HG03378 (cell line): ENCODE results near the gene ACOT7.
"Not testable (repeated sequence)": the region's sequence is repeated elsewhere in the genome, so short reads cannot be mapped to it uniquely, and the experiment has no call there.

Experiments used
- ATAC-seq: cut with Tn5 transposase; IDR thresholded peaks from one replicate; pipeline ENCODE4 v1.9.1; 2021; ENCODE audit warnings: mild to moderate bottlenecking, moderate library complexity; ENCODE audit not compliant: unreplicated experiment

Gene ACOT7

DNA sequence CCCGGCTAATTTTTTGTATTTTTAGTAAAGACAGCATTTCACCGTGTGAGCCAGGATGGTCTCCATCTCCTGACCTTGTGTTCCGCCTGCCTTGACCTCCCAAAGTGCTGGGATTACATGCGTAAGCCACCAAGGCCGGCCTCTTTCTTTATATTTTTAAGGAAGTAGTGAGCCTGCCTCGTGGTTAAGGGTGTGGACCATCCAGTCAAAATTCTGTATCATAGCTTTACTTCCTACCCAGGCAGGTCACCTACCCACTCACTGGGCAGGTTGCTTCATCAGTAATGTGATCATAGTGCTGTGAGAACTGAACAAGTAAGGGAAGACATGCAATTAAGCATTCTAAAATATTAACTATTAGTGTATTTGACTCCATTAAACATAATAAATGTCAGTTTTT, 8.1 kb upstream of the ACOT7 start:
- ATAC-seq: no peak

DNA sequence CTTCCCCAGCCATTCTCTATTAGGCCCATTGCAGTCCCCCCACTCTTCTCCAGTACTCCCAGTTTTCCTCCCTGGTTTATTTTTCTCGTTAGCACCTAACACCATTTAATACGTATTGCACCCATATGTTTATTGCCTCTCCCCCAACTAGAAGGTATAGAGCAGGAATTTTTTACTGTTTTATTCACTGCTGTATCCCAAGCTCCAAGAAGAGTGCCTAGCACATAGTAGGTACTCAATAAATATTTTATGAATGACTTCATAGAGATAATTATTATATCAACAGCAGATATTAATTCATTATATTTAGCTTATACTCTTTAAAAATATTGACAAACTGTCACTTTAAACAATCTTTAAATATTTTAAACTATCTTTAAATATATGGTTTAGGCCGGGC, 5.7 kb upstream of the ACOT7 start:
- no peak for ATAC-seq

GRCh38 chr1:6397844-6398441, 4.4 kb upstream of the ACOT7 start:
- ATAC-seq: no peak

- ATAC-seq: no peak
These were observed 3.4 kb upstream of the ACOT7 start for GRCh38 chr1:6396998-6397397.

- ATAC-seq: not testable (repeated sequence)
These were observed 2.2 kb upstream of the ACOT7 start for GRCh38 chr1:6395781-6396244.

GRCh38 chr1:6395130-6395529, 1.6 kb upstream of the ACOT7 start:
- ATAC-seq: not testable (repeated sequence)

DNA sequence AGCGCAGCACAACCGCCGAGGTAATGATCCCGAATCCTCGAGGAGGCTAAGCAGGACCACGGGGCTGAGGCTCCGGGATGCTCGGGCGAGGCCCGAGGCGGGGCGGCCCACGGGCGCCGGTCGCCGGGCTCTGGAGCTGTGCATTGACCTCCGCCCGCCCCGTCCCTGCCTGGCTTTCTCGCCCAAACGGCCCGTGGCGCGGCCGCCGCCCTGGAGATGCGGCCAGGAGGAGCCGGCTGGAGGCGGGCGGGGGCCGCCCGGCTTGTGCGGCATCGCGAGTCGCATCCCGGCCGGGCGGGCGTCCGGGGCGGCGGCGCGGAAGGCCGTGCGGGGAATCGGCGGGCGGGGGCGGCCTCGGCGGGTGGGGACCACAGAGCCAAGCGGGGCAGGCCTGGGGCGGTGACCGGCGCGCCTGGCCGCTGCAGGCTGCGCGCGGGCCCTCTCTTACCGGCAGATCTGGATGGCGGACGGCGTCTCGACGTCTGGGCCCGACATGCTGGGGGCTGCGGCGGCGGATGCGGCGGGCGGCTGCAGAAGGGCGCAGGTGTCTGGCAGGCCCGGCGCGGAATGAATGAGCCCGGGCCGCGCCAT, 663 bp downstream of the ACOT7 start:
- ATAC-seq: peak; percentile 41

DNA sequence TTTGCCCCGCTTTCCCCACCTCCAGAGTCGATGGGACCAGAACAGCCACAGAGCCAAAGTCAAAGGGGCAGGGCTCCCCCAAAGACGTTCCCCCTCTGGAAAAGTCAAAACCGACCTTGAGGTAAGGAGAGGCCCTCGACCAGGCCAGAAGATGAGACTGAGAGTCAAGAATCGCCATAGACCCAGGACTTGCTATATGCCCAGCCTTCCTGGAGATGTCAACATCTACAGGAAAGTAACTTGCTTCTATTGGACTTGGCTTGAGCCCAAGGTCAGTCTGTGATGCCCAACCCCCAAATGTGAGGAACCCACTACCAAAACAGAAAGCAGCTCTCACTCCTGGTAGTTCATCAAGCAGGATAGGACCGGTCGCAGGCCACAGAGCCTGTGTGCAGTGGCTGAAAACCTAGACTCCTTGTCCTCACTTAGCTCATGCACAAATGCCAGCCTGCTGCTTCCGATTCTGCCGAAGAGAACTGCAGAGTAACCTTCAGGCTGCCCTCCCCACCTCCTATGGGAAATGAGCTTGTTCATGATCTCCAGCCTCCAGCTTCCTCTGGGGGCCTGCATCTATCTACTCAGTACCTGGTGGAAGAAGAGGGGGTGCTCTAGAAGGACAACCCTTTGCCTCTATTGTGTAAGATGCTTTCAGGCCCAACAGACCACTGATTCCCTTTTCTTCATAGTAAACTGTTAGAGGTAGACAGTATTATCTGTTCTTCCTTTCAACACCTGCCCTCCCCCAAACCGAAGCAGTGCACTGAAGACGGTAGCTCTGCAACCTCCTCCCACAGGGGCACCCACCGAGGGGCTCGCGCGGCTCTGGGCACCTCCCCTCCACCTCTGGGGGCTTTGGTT, 1.4 kb downstream of the ACOT7 start:
- no peak for ATAC-seq

DNA sequence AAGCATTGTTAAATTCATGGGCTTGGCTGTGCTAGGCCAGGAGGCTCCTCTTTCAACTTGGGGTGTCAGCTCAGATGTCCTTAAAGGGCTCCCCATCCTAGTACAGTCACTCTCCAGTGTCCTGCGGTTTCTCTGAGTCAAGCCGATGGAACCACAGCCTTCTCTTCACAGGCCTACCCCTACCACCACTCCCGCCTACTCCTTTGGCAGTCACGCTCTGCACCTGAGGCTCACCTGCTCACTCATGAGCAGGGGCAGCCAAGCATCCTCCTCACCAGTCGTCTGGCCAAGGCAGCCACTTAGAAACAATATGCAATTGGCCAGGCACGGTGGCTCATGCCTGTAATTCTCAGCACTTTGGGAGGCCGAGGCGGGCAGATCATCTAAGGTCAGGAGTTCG, 3.6 kb downstream of the ACOT7 start:
- no peak for ATAC-seq

GRCh38 chr1:6386371-6386949, 7.1 kb downstream of the ACOT7 start:
- ATAC-seq: no peak

GRCh38 chr1:6385488-6386191, 7.9 kb downstream of the ACOT7 start:
- no peak for ATAC-seq

GRCh38 chr1:6384962-6385361, 8.6 kb downstream of the ACOT7 start:
- ATAC-seq: no peak

DNA sequence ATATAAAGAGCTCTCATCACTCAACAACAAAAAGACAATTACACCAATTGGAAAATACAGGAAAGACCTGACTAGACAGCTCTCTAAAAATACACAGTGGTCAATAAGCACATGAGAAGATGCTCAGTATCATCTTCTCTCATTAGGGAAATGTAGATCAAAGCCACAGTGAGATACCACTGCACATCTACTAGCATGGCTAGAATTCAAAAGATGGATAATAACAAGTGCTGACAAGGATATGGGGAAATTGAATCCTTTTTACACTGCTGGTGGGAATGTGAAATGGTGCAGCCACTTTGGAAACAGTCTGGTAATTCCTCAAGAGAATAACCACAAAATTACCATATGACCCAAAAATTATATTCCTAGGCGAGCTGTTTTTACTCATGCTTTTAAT, 9.4 kb downstream of the ACOT7 start:
- no peak for ATAC-seq

GRCh38 chr1:6380037-6380436, 13.5 kb downstream of the ACOT7 start:
- no peak for ATAC-seq

DNA sequence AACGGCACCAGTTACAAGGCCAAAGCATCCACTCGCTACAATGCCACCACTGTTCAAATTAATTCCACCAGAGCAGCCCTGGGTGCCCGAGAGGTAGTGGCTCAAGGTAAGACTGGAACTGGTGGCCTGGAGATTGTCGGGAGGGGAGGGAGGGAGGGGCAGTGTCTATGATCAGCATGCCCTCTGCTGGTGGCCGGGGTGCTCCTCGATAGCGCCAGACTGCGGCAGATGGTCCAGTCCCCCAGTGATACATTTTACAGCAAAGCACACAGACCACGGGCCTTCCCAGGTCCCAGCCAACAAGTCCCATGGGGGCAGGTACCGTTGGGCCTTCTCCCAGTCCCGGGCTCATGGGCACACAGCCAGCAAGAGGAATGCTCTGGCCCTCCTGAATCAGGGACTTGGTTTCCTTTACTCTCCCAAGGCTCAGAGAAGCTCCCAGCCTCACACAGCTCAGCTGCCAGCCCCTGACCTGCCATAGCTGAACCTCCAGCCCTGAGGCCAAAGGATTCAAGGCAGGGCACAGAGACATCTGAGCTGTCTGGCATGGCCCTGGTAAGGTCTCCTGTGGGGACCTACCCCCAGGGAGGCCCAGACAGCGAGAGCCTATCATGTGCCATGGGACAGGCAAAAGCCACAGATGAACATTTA, 15.3 kb downstream of the ACOT7 start:
- ATAC-seq: no peak

DNA sequence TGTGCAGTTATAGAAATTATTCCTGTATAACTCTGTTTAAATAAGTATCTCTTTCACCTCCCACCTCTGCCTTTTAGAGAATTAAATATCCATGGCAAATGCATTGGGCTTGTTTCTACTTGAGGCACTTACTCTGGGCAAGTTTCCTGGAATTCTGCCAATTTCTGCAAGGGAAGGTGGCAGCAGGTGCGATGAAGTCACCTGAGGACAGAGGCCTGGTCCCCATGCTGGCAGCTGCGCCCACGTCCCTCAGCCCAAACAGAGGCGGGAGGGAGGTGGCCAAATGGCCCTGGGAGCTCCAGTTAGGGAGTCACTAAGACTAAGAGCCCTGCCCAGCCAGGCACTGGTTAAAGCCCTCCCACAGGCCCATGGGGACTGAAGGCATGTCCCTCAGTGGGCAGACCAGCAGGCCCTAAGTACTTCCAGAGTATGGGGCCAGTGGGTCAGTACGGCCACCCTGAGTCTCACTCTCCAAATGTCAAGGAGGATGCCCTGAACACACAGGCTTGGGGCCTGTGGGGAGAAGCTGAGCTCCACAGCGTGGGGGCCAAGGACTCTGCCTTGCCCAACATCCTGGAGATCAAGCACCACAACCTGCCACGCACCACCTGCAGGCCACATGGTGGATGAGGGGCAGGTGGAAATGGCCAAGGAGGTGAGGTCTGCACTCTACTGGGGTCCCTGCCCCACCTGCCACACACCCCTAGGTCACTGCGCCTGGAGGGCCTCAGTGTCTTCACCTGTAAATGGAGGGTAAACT, 19.4 kb downstream of the ACOT7 start:
- ATAC-seq: no peak

DNA sequence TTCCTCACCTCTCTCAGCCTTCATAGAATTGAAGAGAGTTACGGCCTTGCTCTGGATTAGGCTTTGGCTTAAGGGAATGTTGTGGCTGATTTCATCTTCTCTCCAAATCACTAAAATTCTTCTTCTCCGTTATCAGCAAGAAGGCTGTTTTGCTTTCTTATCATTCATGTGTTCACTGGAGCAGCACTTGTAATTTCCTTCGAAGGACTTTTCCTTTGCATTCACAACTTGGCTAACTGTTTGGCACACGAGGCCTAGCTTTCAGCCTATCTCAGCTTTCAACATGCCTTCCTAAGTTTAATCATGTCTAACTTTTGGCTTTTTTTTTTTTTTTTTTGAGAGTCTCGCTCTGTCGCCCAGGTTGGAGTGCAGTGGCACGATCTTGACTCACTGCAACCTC, 21.3 kb downstream of the ACOT7 start:
- not testable (repeated sequence) for ATAC-seq

GRCh38 chr1:6370006-6370405, 23.6 kb downstream of the ACOT7 start:
- ATAC-seq: no peak

DNA sequence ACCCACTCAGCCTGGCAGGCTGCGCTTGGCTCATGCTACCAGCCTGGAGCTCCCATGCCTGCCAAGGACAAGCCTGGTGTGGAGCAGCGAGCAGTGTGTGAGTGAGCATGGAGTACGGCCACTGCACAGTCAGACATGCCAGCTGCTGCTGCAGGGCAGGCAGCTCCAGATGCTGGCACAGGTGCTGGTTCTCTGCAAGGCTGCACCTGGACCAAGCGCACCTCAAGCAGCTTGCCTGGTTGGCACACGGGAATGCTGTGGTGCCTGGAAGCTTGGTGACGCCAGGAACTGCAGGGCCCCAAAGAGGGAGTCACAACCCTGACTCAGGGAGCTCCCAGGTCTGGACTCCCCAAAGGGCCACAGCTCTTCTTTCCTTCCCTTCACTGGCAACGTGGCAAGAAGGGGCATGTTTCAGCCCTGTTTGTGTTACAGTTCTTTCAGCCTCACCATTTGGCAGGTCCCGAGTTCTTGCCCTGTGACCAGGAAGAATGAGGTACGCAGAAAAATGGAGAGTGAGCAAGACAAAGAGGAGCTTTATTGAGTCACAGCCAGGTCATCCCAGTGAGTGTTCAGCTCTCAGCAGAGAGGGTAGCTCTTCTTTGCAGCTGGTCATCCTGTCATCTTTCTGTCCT, 26.1 kb downstream of the ACOT7 start:
- ATAC-seq: no peak
